GM21786 (cell line): Measurements from ENCODE around the gene GOLGA5.
"Not testable (repeated sequence)": the region's sequence is repeated elsewhere in the genome, so short reads cannot be mapped to it uniquely, and the experiment has no call there.

Source experiments
- ATAC-seq: cut with Tn5 transposase; IDR thresholded peaks from one replicate; pipeline ENCODE4 v1.9.1; 2021; ENCODE audit not compliant: unreplicated experiment

The GOLGA5 gene

GRCh38 chr14:92778868-92779565, 15.1 kb upstream of the GOLGA5 start:
- not testable (repeated sequence) for ATAC-seq

- no peak for ATAC-seq
Measured at GRCh38 chr14:92780444-92781232, 13.5 kb upstream of the GOLGA5 start.

- ATAC-seq = no peak
Measured at GRCh38 chr14:92781350-92781749, 12.8 kb upstream of the GOLGA5 start.

- no peak for ATAC-seq
Measured at GRCh38 chr14:92783813-92784431, 10.2 kb upstream of the GOLGA5 start.

- ATAC-seq = no peak
Measured at GRCh38 chr14:92785667-92786426, 8.3 kb upstream of the GOLGA5 start.

GRCh38 chr14:92786427-92786756, 7.7 kb upstream of the GOLGA5 start:
- ATAC-seq = no peak

GRCh38 chr14:92787554-92787953, 6.6 kb upstream of the GOLGA5 start:
- no peak for ATAC-seq

- no peak for ATAC-seq
Measured at GRCh38 chr14:92789457-92790089, 4.5 kb upstream of the GOLGA5 start.

GRCh38 chr14:92792885-92793284, 1.2 kb upstream of the GOLGA5 start:
- ATAC-seq = no peak

- peak; percentile 4 for ATAC-seq
Measured at GRCh38 chr14:92794547-92794941, 439 bp downstream of the GOLGA5 start.

- ATAC-seq = no peak
Measured at GRCh38 chr14:92794961-92795360, 856 bp downstream of the GOLGA5 start.

- no peak for ATAC-seq
Measured at GRCh38 chr14:92797935-92798653, 4.0 kb downstream of the GOLGA5 start.

- ATAC-seq = no peak
Measured at GRCh38 chr14:92798811-92799210, 4.7 kb downstream of the GOLGA5 start.

- no peak for ATAC-seq
Measured at GRCh38 chr14:92800012-92800411, 5.9 kb downstream of the GOLGA5 start.

GRCh38 chr14:92800525-92800924, 6.4 kb downstream of the GOLGA5 start:
- no peak for ATAC-seq

GRCh38 chr14:92801917-92802316, 7.8 kb downstream of the GOLGA5 start:
- no peak for ATAC-seq

GRCh38 chr14:92802678-92803077, 8.6 kb downstream of the GOLGA5 start:
- ATAC-seq = no peak

GRCh38 chr14:92813201-92813600, 19.1 kb downstream of the GOLGA5 start:
- no peak for ATAC-seq

- no peak for ATAC-seq
Measured at GRCh38 chr14:92819011-92819597, 25.0 kb downstream of the GOLGA5 start.
